ENCODE data around the gene DMBX1.

GRCh38 chr1:46519209-46519608, 29.6 kb downstream of the DMBX1 start:
- TF ChIP-seq CTCF (IDR thresholded peaks at IDR 0.05; ENCODE audit: low read length), result no peak
- no peak for TF ChIP-seq EZH2 (IDR thresholded peaks at IDR 0.05; ENCODE audit: borderline replicate concordance, low read length)
